ENCODE results near the gene SASH1. TPM values are rescaled to one million over a fixed set of nuclear protein-coding genes. Genes with fewer than 3 reads are reported as not detected.
A peak's percentile ranks its signal among the peaks of the same experiment; 100 is the strongest.

Gene SASH1
- total and polyA plus RNA-seq, 2 experiments from 2014 or later, result 7.5 to 7.8 TPM

GRCh38 chr6:148521158-148521557 lies 178.5 kb downstream of the SASH1 start:
- no peak overlapping the region for H3K4me2 ChIP-seq
- 62% methylated on average over 5 of the region's 5 CpGs for whole genome bisulfite sequencing (ENCODE audit: low lambda C conversion rate, missing lambda C conversion rate)
- peak overlapping the region; percentile 13 for H3K27ac ChIP-seq
- no peaks in the 10 kb centered on the region for H3K9me3 ChIP-seq (ENCODE audit: low read depth)
- H3K79me2 ChIP-seq, result no peaks in the 10 kb centered on the region
- TF ChIP-seq EZH2 (IDR thresholded peaks at IDR 0.05; ENCODE audit: borderline replicate concordance) (no peak), EZH2phosphoT487 (IDR thresholded peaks at IDR 0.05; ENCODE audit: low read depth, severe bottlenecking, unreplicated experiment) (no peak)
- H3K4me1 ChIP-seq (ENCODE audit: insufficient read depth), result peaks cover 9% of the 10 kb centered on the region
- no peaks in the 10 kb centered on the region for H3K36me3 ChIP-seq (replicated peaks; ENCODE audit: insufficient read depth, low read depth)
- H4K20me1 ChIP-seq (ENCODE audit: insufficient read depth, poor library complexity, severe bottlenecking), result no peaks in the 10 kb centered on the region
- H3K27me3 ChIP-seq, result no peaks in the 10 kb centered on the region
- no peak for DNase-seq (ENCODE audit: low spot score)
- no peaks in the 10 kb centered on the region for H3K9me2 ChIP-seq (replicated peaks; ENCODE audit: insufficient read depth)
- H2AFZ ChIP-seq, result no peak overlapping the region
- H3K4me3 ChIP-seq, result no peak overlapping the region

- H3K36me3 ChIP-seq (replicated peaks; ENCODE audit: insufficient read depth, low read depth), result no peaks in the 10 kb centered on the region
- no peaks in the 10 kb centered on the region for H4K20me1 ChIP-seq (ENCODE audit: insufficient read depth, poor library complexity, severe bottlenecking)
- peak overlapping the region; percentile 13 for H3K27ac ChIP-seq
- H3K27me3 ChIP-seq, result no peaks in the 10 kb centered on the region
- no peak overlapping the region for H3K4me3 ChIP-seq
- TF ChIP-seq EZH2 (IDR thresholded peaks at IDR 0.05; ENCODE audit: borderline replicate concordance) (no peak), EZH2phosphoT487 (IDR thresholded peaks at IDR 0.05; ENCODE audit: low read depth, severe bottlenecking, unreplicated experiment) (no peak)
- TF ChIP-seq, protein P1, sequence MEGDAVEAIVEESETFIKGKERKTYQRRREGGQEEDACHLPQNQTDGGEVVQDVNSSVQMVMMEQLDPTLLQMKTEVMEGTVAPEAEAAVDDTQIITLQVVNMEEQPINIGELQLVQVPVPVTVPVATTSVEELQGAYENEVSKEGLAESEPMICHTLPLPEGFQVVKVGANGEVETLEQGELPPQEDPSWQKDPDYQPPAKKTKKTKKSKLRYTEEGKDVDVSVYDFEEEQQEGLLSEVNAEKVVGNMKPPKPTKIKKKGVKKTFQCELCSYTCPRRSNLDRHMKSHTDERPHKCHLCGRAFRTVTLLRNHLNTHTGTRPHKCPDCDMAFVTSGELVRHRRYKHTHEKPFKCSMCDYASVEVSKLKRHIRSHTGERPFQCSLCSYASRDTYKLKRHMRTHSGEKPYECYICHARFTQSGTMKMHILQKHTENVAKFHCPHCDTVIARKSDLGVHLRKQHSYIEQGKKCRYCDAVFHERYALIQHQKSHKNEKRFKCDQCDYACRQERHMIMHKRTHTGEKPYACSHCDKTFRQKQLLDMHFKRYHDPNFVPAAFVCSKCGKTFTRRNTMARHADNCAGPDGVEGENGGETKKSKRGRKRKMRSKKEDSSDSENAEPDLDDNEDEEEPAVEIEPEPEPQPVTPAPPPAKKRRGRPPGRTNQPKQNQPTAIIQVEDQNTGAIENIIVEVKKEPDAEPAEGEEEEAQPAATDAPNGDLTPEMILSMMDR (IDR thresholded peaks at IDR 0.05; ENCODE audit: poor library complexity), result no peak
- no peaks in the 10 kb centered on the region for H3K79me2 ChIP-seq
- no peaks in the 10 kb centered on the region for H3K9me2 ChIP-seq (replicated peaks; ENCODE audit: insufficient read depth)
- 67% methylated on average over 1 of the region's 1 CpG for WGBS (ENCODE audit: low lambda C conversion rate, missing lambda C conversion rate)
- no peak for DNase-seq (ENCODE audit: low spot score)
- no peak overlapping the region for H3K4me2 ChIP-seq
- H3K4me1 ChIP-seq (ENCODE audit: insufficient read depth), result peaks cover 9% of the 10 kb centered on the region
- H2AFZ ChIP-seq, result no peak overlapping the region
- no peaks in the 10 kb centered on the region for H3K9me3 ChIP-seq (ENCODE audit: low read depth)
Observed at GRCh38 chr6:148521586-148521985, 178.9 kb downstream of the SASH1 start.

- Histone ChIP-seq H4K20me1 (ENCODE audit: insufficient read depth, poor library complexity, severe bottlenecking) (no peaks in the 10 kb centered on the region), H2AFZ (no peak overlapping the region), H3K4me1 (ENCODE audit: insufficient read depth) (peaks cover 9% of the 10 kb centered on the region), H3K27me3 (no peaks in the 10 kb centered on the region), H3K36me3 (replicated peaks; ENCODE audit: insufficient read depth, low read depth) (no peaks in the 10 kb centered on the region), H3K27ac (peak overlapping the region; percentile 2), H3K9me3 (ENCODE audit: low read depth) (no peaks in the 10 kb centered on the region), H3K9me2 (replicated peaks; ENCODE audit: insufficient read depth) (no peaks in the 10 kb centered on the region), H3K79me2 (no peaks in the 10 kb centered on the region), H3K4me2 (no peak overlapping the region), H3K4me3 (no peak overlapping the region)
- DNase-seq (ENCODE audit: low spot score), result no peak
- 70% methylated on average over 2 of the region's 2 CpGs for whole genome bisulfite sequencing (ENCODE audit: low lambda C conversion rate, missing lambda C conversion rate)
- TF ChIP-seq, protein P1 (IDR thresholded peaks at IDR 0.05; ENCODE audit: poor library complexity), result no peak
- no peak for TF ChIP-seq EZH2phosphoT487 (IDR thresholded peaks at IDR 0.05; ENCODE audit: low read depth, severe bottlenecking, unreplicated experiment)
- TF ChIP-seq EZH2 (IDR thresholded peaks at IDR 0.05; ENCODE audit: borderline replicate concordance), result no peak
Observed at GRCh38 chr6:148523048-148523447, 180.4 kb downstream of the SASH1 start.

GRCh38 chr6:148523551-148523950 lies 180.9 kb downstream of the SASH1 start:
- H3K9me2 ChIP-seq (replicated peaks; ENCODE audit: insufficient read depth), result no peaks in the 10 kb centered on the region
- TF ChIP-seq EZH2phosphoT487 (IDR thresholded peaks at IDR 0.05; ENCODE audit: low read depth, severe bottlenecking, unreplicated experiment) (no peak), EZH2 (IDR thresholded peaks at IDR 0.05; ENCODE audit: borderline replicate concordance) (no peak)
- TF ChIP-seq, protein P1 (IDR thresholded peaks at IDR 0.05; ENCODE audit: poor library complexity), result no peak
- 73% methylated on average over 4 of the region's 4 CpGs for WGBS (ENCODE audit: low lambda C conversion rate, missing lambda C conversion rate)
- H3K4me2 ChIP-seq, result no peak overlapping the region
- H3K27ac ChIP-seq, result peak overlapping the region; percentile 2
- no peaks in the 10 kb centered on the region for H3K9me3 ChIP-seq (ENCODE audit: low read depth)
- H3K79me2 ChIP-seq, result no peaks in the 10 kb centered on the region
- H2AFZ ChIP-seq, result no peak overlapping the region
- no peak for DNase-seq (ENCODE audit: low spot score)
- no peaks in the 10 kb centered on the region for H4K20me1 ChIP-seq (ENCODE audit: insufficient read depth, poor library complexity, severe bottlenecking)
- H3K4me1 ChIP-seq (ENCODE audit: insufficient read depth), result peaks cover 6% of the 10 kb centered on the region
- H3K36me3 ChIP-seq (replicated peaks; ENCODE audit: insufficient read depth, low read depth), result no peaks in the 10 kb centered on the region
- no peaks in the 10 kb centered on the region for H3K27me3 ChIP-seq
- no peak overlapping the region for H3K4me3 ChIP-seq
